ENCODE measurements around the gene ZNF804B. TPM values are rescaled to one million over a fixed set of nuclear protein-coding genes. Genes with fewer than 3 reads are reported as not detected.

Gene ZNF804B
- total RNA-seq, 2 experiments from 2014 or later = not detected

GRCh38 chr7:88761779-88762178 is 2.3 kb downstream of the ZNF804B start:
- POLR2A ChIA-PET = no interaction called here
- TF ChIP-seq EZH2phosphoT487 (IDR thresholded peaks at IDR 0.05; ENCODE audit: borderline replicate concordance, low read depth, low read length) = no peak
- TF ChIP-seq CTCF (conservative IDR thresholded peaks at IDR 0.05; ENCODE audit: low read length) = no peak

GRCh38 chr7:88771417-88771816 is 11.9 kb downstream of the ZNF804B start:
- H3K79me2 ChIP-seq (ENCODE audit: insufficient read depth, low read depth, low read length) = no peaks in the 10 kb centered on the region
- H3K4me3 ChIP-seq (ENCODE audit: low read depth, low read length, poor library complexity, severe bottlenecking) = no peak overlapping the region
- ChIA-PET CTCF (ENCODE audit: unreplicated experiment) (no interaction called here), POLR2A (interaction anchor here (1.4 kb wide), 1 partner anchor 13 kb away, joined by 4 read pairs; no protein-coding TSS in a partner anchor)
- H3K27ac ChIP-seq (ENCODE audit: low read depth, low read length, poor library complexity, severe bottlenecking) = no peak overlapping the region
- no peaks in the 10 kb centered on the region for H4K20me1 ChIP-seq (ENCODE audit: insufficient read depth, low read length)
- no peaks in the 10 kb centered on the region for H3K9me2 ChIP-seq (ENCODE audit: insufficient read depth, low read length)
- no peak overlapping the region for H2AFZ ChIP-seq (ENCODE audit: low read length)
- intact Hi-C loops (cut with micrococcal nuclease; ENCODE audit: unreplicated experiment) = no loop called here
- no TSS peak for BruUV-seq (replicated peaks)
- no peaks in the 10 kb centered on the region for H3K36me3 ChIP-seq (ENCODE audit: insufficient read depth, low read length)
- no peaks in the 10 kb centered on the region for H3K9me3 ChIP-seq (ENCODE audit: low read length)
- TF ChIP-seq CTCF (conservative IDR thresholded peaks at IDR 0.05; ENCODE audit: low read length) = no peak
- TF ChIP-seq EZH2phosphoT487 (IDR thresholded peaks at IDR 0.05; ENCODE audit: borderline replicate concordance, low read depth, low read length) = no peak
- no peak for DNase-seq (ENCODE audit: low spot score)
- no peak overlapping the region for H3K4me2 ChIP-seq (ENCODE audit: low read length)
- no peaks in the 10 kb centered on the region for H3K4me1 ChIP-seq (ENCODE audit: insufficient read depth, low read length, poor library complexity, severe bottlenecking)

More at GRCh38 chr7:88761779-88762178, 2.3 kb downstream of the ZNF804B start:
- no peaks in the 10 kb centered on the region for H3K36me3 ChIP-seq (ENCODE audit: insufficient read depth, low read length)
- no peaks in the 10 kb centered on the region for H3K9me2 ChIP-seq (ENCODE audit: insufficient read depth, low read length)
- no peak for DNase-seq (ENCODE audit: low spot score)
- H3K4me1 ChIP-seq (ENCODE audit: insufficient read depth, low read length, poor library complexity, severe bottlenecking) = no peaks in the 10 kb centered on the region
- no peaks in the 10 kb centered on the region for H3K79me2 ChIP-seq (ENCODE audit: insufficient read depth, low read depth, low read length)
- no TSS peak for BruUV-seq (replicated peaks)
- H3K27ac ChIP-seq (ENCODE audit: low read depth, low read length, poor library complexity, severe bottlenecking) = no peak overlapping the region
- no peak overlapping the region for H3K4me2 ChIP-seq (ENCODE audit: low read length)
- H4K20me1 ChIP-seq (ENCODE audit: insufficient read depth, low read length) = no peaks in the 10 kb centered on the region
- intact Hi-C loops (cut with micrococcal nuclease; ENCODE audit: unreplicated experiment) = no loop called here
- no peak overlapping the region for H2AFZ ChIP-seq (ENCODE audit: low read length)
- no peaks in the 10 kb centered on the region for H3K9me3 ChIP-seq (ENCODE audit: low read length)
- CTCF ChIA-PET (ENCODE audit: unreplicated experiment) = no interaction called here
- no peak overlapping the region for H3K4me3 ChIP-seq (ENCODE audit: low read depth, low read length, poor library complexity, severe bottlenecking)

GRCh38 chr7:88772776-88773175 is 13.3 kb downstream of the ZNF804B start:
- no peaks in the 10 kb centered on the region for H4K20me1 ChIP-seq (ENCODE audit: insufficient read depth, low read length)
- CTCF ChIA-PET (ENCODE audit: unreplicated experiment) = no interaction called here
- H3K79me2 ChIP-seq (ENCODE audit: insufficient read depth, low read depth, low read length) = no peaks in the 10 kb centered on the region
- H3K4me3 ChIP-seq (ENCODE audit: low read depth, low read length, poor library complexity, severe bottlenecking) = no peak overlapping the region
- H3K9me2 ChIP-seq (ENCODE audit: insufficient read depth, low read length) = no peaks in the 10 kb centered on the region
- H3K4me2 ChIP-seq (ENCODE audit: low read length) = no peak overlapping the region
- no peak for TF ChIP-seq EZH2phosphoT487 (IDR thresholded peaks at IDR 0.05; ENCODE audit: borderline replicate concordance, low read depth, low read length)
- no peak for TF ChIP-seq CTCF (conservative IDR thresholded peaks at IDR 0.05; ENCODE audit: low read length)
- H2AFZ ChIP-seq (ENCODE audit: low read length) = no peak overlapping the region
- H3K9me3 ChIP-seq (ENCODE audit: low read length) = no peaks in the 10 kb centered on the region
- DNase-seq (ENCODE audit: low spot score) = no peak
- H3K4me1 ChIP-seq (ENCODE audit: insufficient read depth, low read length, poor library complexity, severe bottlenecking) = no peaks in the 10 kb centered on the region
- no peak overlapping the region for H3K27ac ChIP-seq (ENCODE audit: low read depth, low read length, poor library complexity, severe bottlenecking)
- POLR2A ChIA-PET = interaction anchor here (0.9 kb wide), 1 partner anchor 18 kb away, joined by 4 read pairs; no protein-coding TSS in a partner anchor
- no TSS peak for BruUV-seq (replicated peaks)
- H3K36me3 ChIP-seq (ENCODE audit: insufficient read depth, low read length) = no peaks in the 10 kb centered on the region
- intact Hi-C loops (cut with micrococcal nuclease; ENCODE audit: unreplicated experiment) = no loop called here

Data from OCI-LY7 (cell line).